K562 (cell line): ENCODE data around the gene CALM3. TPM values are rescaled to one million over a fixed set of nuclear protein-coding genes. Genes with fewer than 3 reads are reported as not detected.

ENCODE experiments used
- ATAC-seq: fragments of 200-7000 bp; cut with Tn5 transposase; 3 replicates; pipeline ENCODE4 v1.9.1; 2020; ENCODE audit warnings: moderate library complexity
- BruUV-seq: library from RNA; stranded (reverse); fragments of 400-500 nt; replicated peaks from 2 replicates; lab custom pipeline; 2021; lab: Mats Ljungman, UMichigan
- CTCF ChIA-PET: fragments of 300-600 bp; formaldehyde crosslinking; extraction: SDS; loops from one replicate; lab custom pipeline; 2021; ENCODE audit warnings: low intra/inter-chr PET ratio; lab: Yijun Ruan, JAX
- POLR2A ChIA-PET: fragments of 300-600, 350-650 bp; sonication (Branson Sonifier 250); formaldehyde crosslinking; extraction: SDS; loops from one replicate; lab custom pipeline; 2021; ENCODE audit warnings: antibody characterized with exemption, inconsistent platforms; lab: Yijun Ruan, JAX
- DNase-seq, 4 experiments: peaks; one replicate each; pipeline versions ENCODE4 v3.0.0 to v3.0.0-alpha.2; 2011 to 2018; ENCODE audit warnings: low spot score in 3 of 4, mixed read lengths in 3 of 4; ENCODE audit errors: extremely low read depth in 1 of 4
- FAIRE-seq: peaks from 2 replicates; lab custom pipeline; 2011; peaks lifted over from hg19 to GRCh38; lab: Jason Lieb, UNC
- H2AFZ ChIP-seq: 2 replicates; pipeline ENCODE4 v1.6.0; 2011; ENCODE audit warnings: low read depth, low read length, control low read depth, inconsistent platforms
- H3K27ac ChIP-seq: fragments of 200-600 bp; 3 replicates; pipeline ENCODE4 v1.8.0; 2011; ENCODE audit warnings: low read depth, mild to moderate bottlenecking, control low read depth, inconsistent platforms, low read length, moderate library complexity, mixed read lengths; ENCODE audit errors: extremely low read depth
- H3K27me3 ChIP-seq, 2 experiments: fragments of 300-600 bp in 1 of 2; 2 replicates in 1 of 2; 3 replicates in 1 of 2; pipeline versions ENCODE4 v1.6.0 to v1.8.0; 2011; ENCODE audit warnings: inconsistent platforms in 2 of 2, low read length in 2 of 2, mild to moderate bottlenecking in 1 of 2, mixed read lengths in 1 of 2, moderate library complexity in 1 of 2; ENCODE audit not compliant: control insufficient read depth in 2 of 2, insufficient read depth in 2 of 2
- H3K36me3 ChIP-seq: fragments of 300-600 bp; 3 replicates; pipeline ENCODE4 v1.8.0; 2011; ENCODE audit warnings: mild to moderate bottlenecking, low read length, inconsistent platforms; ENCODE audit not compliant: control insufficient read depth, insufficient read depth
- H3K4me1 ChIP-seq, 2 experiments: fragments of 200-600 bp in 1 of 2; replicated peaks in 1 of 2; 2 replicates in 1 of 2; 3 replicates in 1 of 2; pipeline versions ENCODE4 v1.5.1 to v1.8.0; 2011; ENCODE audit warnings: inconsistent platforms in 2 of 2, low read length in 2 of 2, mild to moderate bottlenecking in 1 of 2, mixed read lengths in 1 of 2, moderate library complexity in 1 of 2; ENCODE audit not compliant: control insufficient read depth in 2 of 2, insufficient read depth in 2 of 2
- H3K4me2 ChIP-seq: 2 replicates; pipeline ENCODE4 v1.6.1; 2011; ENCODE audit warnings: low read length, control low read depth, inconsistent platforms, mixed read lengths; ENCODE audit not compliant: insufficient read depth
- H3K4me3 ChIP-seq: fragments of 200-600 bp; sonication (generic), shearing (Covaris generic); 2 replicates; pipeline ENCODE4 v1.5.1; 2016; ENCODE audit warnings: control low read depth, inconsistent platforms
- H3K79me2 ChIP-seq: fragments of 200-600 bp; 3 replicates; pipeline ENCODE4 v1.8.0; 2011; ENCODE audit warnings: low read length, inconsistent platforms; ENCODE audit not compliant: control insufficient read depth, insufficient read depth
- H3K9ac ChIP-seq, 2 experiments: 2 replicates each; pipeline versions ENCODE4 v1.6.0 to v1.6.1; 2011; ENCODE audit warnings: low read depth in 2 of 2, low read length in 2 of 2, control low read depth in 1 of 2, inconsistent platforms in 1 of 2, mild to moderate bottlenecking in 1 of 2, mixed read lengths in 1 of 2; ENCODE audit not compliant: insufficient read depth in 1 of 2
- H3K9me1 ChIP-seq: one replicate; pipeline ENCODE4 v1.6.0; 2011; ENCODE audit warnings: inconsistent platforms, mild to moderate bottlenecking, low read length, moderate library complexity; ENCODE audit not compliant: control insufficient read depth, insufficient read depth
- H3K9me3 ChIP-seq: replicated peaks from 2 replicates; pipeline ENCODE4 v1.5.1; 2011; ENCODE audit warnings: low read depth, low read length, inconsistent platforms; ENCODE audit not compliant: control insufficient read depth, insufficient read depth
- H4K20me1 ChIP-seq: replicated peaks from 2 replicates; pipeline ENCODE4 v1.6.1; 2011; ENCODE audit warnings: low read length, inconsistent platforms, mixed read lengths; ENCODE audit not compliant: control insufficient read depth, insufficient read depth
- CAMTA2 ChIP-seq: fragments of 250-450 bp; sonication (Bioruptor Pico); conservative IDR thresholded peaks from 2 replicates; pipeline ENCODE4 v1.5.1; 2022
- ESRRA ChIP-seq: fragments of 450-650 bp; IDR thresholded peaks from 2 replicates; pipeline ENCODE4 v1.6.1; 2014; ENCODE audit warnings: low read depth, mild to moderate bottlenecking, moderate library complexity, borderline replicate concordance
- ZNF41 ChIP-seq: fragments of 250-450 bp; sonication (Bioruptor Pico); conservative IDR thresholded peaks from 2 replicates; pipeline ENCODE4 v1.4.0; 2020; ENCODE audit warnings: mild to moderate bottlenecking
- WGBS: fragments of 100-300 bp; shearing (Covaris generic); methylation state at CpG from one replicate; pipeline ENCODE4 v1.1.6; 2016; ENCODE audit warnings: low coverage, mixed read lengths; ENCODE audit not compliant: insufficient coverage; ENCODE audit errors: missing lambda C conversion rate; 5-methylcytosine and 5-hydroxymethylcytosine counted together
- in situ Hi-C: fragments of 300-500 bp; cut with MboI; formaldehyde crosslinking; loops from 4 replicates; pipeline ENCODE4 v1.15.0; 2018; ENCODE audit warnings: inconsistent platforms, mixed read lengths
- intact Hi-C: fragments of 100-400 bp; cut with micrococcal nuclease; formaldehyde crosslinking; loops from 2 replicates; pipeline ENCODE4 v1.14.2; 2022
- polyA plus RNA-seq, 8 experiments: library from polyadenylated mRNA; depleted of rRNA in 4 of 8; stranded (reverse) in 5 of 8; unstranded in 3 of 8; fragments of >200 nt; fragmentation: Nextera tagmentation in 2 of 8; fragmentation: Illumina TruSeq in 1 of 8; extraction: Ambion mirVana in 2 of 8; extraction: Trizol in 1 of 8; gene quantifications; 2 replicates each; pipeline versions ENCODE4 v1.2.1 to v1.2.3, GENCODE V29; 2011 to 2014; ENCODE audit warnings: inconsistent platforms in 1 of 8, missing spikeins in 1 of 8
- total RNA-seq, 7 experiments: library from RNA; depleted of rRNA in 6 of 7; stranded (reverse); fragments of >200 nt in 6 of 7; fragmentation: Illumina TruSeq in 2 of 7; extraction: Trizol in 2 of 7; gene quantifications; 2 replicates each; pipeline versions ENCODE4 v1.2.1 to v1.2.3, GENCODE V29; 2011 to 2021; ENCODE audit warnings: low replicate concordance in 1 of 7
- TF ChIP-seq, protein P1 (sequence below): sonication (generic); formaldehyde crosslinking; IDR thresholded peaks from 2 replicates; pipeline ENCODE4 v1.8.1; 2023; ENCODE audit warnings: mild to moderate bottlenecking, missing genetic modification reagents

Gene CALM3
- total and polyA plus RNA-seq, 9 of the 15 experiments (the other 6 are each of a cell fraction or from before 2014, with no cell fraction given), result 34.6 to 350 (median 156) TPM

DNA sequence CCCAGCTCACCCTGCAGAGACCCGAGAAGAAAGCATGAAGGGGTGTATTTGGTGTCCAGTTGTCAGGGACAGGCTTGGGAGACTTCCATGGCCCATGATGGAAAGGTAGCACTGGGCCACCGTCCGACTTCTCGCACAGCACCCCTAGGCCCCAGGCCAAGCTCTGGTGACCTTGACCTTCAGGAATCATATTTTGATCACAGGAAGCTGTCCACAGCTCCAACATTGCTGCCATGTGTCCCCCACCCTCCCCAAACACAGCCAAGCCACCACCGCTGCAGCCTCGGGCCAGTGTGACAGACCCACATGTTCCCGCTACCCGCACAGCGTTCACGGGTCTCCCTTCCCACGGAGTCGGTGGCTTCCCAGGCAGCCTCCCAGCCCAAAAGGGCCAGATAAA, 24.6 kb downstream of the CALM3 start:
- ChIA-PET CTCF (no interaction called here), POLR2A (interaction anchor here (0.6 to 0.7 kb wide), 2 partner anchors 72 to 90 kb away, joined by 3 read pairs; no protein-coding TSS in a partner anchor)
- FAIRE-seq, result no peak
- no peaks in the 10 kb centered on the region for H3K36me3 ChIP-seq
- H3K4me2 ChIP-seq, result no peak overlapping the region
- intact Hi-C loops (no loop called here), in situ Hi-C loops (no loop called here)
- no peak overlapping the region for H3K4me3 ChIP-seq
- ATAC-seq, result no peak
- H3K9ac ChIP-seq, result peak overlapping the region in 1 of 2 experiments; percentile 70; a peak in 2 of 4 replicates
- peak overlapping the region; percentile 95 for H2AFZ ChIP-seq
- no peaks in the 10 kb centered on the region for H3K9me3 ChIP-seq
- no peaks in the 10 kb centered on the region for H3K79me2 ChIP-seq
- no peak for TF ChIP-seq CAMTA2 (CRISPR knock-in tag)
- TF ChIP-seq ESRRA, result peak; percentile 45; the same call in 1 of the 2 replicates
- TF ChIP-seq, protein P1, sequence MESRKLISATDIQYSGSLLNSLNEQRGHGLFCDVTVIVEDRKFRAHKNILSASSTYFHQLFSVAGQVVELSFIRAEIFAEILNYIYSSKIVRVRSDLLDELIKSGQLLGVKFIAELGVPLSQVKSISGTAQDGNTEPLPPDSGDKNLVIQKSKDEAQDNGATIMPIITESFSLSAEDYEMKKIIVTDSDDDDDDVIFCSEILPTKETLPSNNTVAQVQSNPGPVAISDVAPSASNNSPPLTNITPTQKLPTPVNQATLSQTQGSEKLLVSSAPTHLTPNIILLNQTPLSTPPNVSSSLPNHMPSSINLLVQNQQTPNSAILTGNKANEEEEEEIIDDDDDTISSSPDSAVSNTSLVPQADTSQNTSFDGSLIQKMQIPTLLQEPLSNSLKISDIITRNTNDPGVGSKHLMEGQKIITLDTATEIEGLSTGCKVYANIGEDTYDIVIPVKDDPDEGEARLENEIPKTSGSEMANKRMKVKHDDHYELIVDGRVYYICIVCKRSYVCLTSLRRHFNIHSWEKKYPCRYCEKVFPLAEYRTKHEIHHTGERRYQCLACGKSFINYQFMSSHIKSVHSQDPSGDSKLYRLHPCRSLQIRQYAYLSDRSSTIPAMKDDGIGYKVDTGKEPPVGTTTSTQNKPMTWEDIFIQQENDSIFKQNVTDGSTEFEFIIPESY, result peak; percentile 72; the same call in 1 of the 2 replicates
- no peak for TF ChIP-seq ZNF41
- H3K4me1 ChIP-seq, result peaks cover 49 to 77% of the 10 kb centered on the region in 2 experiments
- BruUV-seq, result no TSS peak
- no peaks in the 10 kb centered on the region for H3K9me1 ChIP-seq
- H3K27ac ChIP-seq, result peak overlapping the region; percentile 35; the same call in 2 of the 3 replicates
- H4K20me1 ChIP-seq, result no peaks in the 10 kb centered on the region
- 72% methylated on average over 12 of the region's 12 CpGs for WGBS
- H3K27me3 ChIP-seq, result no peaks in the 10 kb centered on the region
- DNase-seq, result no peak
